GM19455 (cell line): ENCODE measurements around the gene MYBPH.

Source experiments
- ATAC-seq: cut with Tn5 transposase; IDR thresholded peaks from one replicate; pipeline ENCODE4 v1.9.1; 2021; ENCODE audit not compliant: unreplicated experiment

Gene MYBPH

DNA sequence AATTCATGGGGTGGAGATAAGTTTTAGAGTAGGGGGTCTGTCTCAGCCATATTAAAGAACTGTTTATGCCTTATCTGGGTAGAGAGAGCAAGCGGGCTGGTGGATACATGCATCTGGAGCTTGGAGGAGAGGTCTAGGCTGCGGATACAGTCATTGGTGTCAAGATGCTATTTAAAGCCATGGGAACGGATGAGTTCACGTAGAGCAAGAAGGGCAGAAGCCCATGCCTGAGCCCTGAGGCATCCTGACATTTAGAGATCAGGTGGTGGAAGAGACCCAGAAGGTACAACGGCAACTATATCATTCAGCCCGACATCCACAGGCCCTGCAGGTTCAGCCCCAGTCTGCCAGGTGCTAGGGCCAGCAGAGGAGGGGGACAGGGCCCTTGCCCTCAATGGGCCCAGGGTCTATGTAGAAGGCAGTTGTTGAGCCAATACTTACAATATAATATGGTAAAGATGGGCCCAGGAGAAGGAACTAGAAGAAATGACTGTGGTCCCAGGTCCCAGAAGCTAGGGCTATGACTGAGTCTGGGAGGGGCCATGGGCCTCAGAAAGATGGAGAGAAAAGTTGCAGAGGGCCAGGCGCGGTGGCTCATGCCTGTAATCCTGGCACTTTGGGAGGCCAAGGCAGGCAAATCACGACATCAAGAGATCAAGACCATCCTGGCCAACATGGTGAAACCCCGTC, 26.0 kb upstream of the MYBPH start:
- ATAC-seq: no peak

- ATAC-seq: no peak
Measured at GRCh38 chr1:203200916-203201315, 25.3 kb upstream of the MYBPH start.

GRCh38 chr1:203199816-203200571, 24.4 kb upstream of the MYBPH start:
- no peak for ATAC-seq

DNA sequence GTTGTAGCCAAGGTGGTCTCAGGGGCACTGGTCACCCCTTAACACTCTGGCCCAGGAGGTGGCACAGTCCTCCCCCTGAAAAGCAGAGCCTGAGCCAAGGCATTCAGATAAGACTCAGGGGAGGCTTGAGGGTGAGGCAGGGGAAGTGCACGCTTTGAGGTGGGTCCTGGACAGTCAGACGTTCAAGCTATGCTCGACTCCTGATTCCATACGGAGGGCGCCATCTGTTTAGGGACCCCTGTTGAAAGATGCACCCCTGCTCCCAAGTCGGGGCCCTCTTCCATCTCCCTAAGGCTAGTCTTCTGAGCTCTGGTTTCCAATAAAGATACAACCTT, 23.8 kb upstream of the MYBPH start:
- ATAC-seq: no peak

- ATAC-seq: no peak
Measured at GRCh38 chr1:203199002-203199401, 23.4 kb upstream of the MYBPH start.

- no peak for ATAC-seq
Measured at GRCh38 chr1:203197625-203198024, 22.0 kb upstream of the MYBPH start.

DNA sequence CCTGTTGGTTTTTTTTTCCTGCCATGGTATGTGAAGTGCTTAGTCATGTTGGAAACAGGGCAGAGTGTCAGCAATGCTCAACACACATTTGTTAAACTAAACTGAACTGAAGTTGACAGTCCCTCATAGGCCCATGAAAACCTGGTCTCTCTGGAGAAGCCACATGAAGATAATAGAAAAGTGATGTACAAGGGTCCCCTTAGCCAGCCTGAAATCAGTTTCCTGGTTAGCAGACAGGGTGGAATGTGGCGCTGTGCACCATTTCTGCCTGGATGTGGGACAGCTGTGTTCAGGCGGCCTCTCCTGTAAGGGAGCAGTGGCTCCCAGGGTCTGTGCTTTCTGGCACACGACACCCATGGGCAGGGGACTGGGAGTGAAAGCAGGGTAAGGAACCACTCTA, 20.7 kb upstream of the MYBPH start:
- no peak for ATAC-seq

GRCh38 chr1:203190949-203191348, 15.3 kb upstream of the MYBPH start:
- no peak for ATAC-seq

DNA sequence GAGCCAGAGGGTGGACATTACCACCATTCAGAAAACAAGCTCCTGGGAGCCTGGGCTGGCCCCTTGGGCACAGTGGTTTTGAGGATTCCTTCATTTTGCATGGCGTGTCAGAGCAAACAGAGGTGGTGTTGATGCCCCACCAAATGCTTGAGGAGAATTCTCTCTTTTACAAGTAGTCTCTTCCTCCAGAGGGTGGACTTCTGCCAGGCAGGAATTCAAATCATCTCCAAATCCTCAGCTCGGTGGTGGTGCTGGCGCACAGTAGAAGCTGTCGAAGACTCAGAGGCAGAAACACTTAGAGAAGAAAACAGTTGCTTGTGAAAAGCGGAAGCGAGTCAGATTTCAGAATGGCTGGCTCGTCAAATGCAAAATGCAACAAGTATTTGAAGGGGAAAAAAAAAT, 14.3 kb upstream of the MYBPH start:
- ATAC-seq: no peak

DNA sequence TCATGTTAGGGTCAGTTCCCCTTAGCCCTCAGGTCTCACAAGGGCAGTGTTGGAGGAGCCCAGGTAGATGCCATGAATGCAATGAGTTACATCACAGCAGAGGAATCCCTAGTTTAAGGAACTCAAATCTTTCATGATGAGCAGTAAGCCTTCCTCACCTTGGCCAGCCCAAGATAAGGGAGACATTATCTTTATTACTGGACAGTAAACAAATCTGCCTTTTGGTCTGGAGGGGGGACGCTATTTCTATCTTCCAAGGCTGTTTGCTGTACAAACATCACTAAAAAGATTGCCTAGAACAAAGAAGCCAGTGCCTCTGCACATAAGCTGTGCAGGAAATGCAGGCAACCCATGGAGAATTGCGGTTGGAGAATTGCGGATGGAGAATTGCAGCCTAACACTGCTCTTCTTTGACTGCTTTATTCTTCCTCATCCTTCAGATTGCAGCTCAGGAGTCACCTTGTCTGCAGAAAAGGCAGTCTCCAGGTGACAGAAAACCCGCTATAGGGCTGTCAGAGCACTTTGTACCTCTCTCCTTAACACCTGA, 13.1 kb upstream of the MYBPH start:
- ATAC-seq: no peak

- no peak for ATAC-seq
Measured at GRCh38 chr1:203187689-203188264, 12.2 kb upstream of the MYBPH start.

DNA sequence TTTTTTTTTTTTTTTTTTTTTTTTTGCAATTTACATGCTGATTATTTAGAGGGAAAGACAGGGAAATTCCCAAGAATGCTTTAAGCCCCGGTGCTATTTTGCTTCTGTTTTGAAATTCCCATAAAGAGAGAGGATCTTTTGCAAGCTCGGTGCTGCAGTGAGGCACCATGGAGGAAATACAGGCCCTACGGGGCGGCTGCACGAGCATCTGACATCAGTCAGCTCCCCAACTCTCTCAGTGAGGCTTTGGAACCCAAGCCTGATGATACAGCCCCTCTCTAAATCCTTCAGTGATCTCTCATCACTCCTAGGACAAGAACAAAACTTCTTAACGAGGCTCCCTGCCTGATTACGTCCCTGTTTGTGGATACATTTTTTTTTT, 11.7 kb upstream of the MYBPH start:
- ATAC-seq: no peak

GRCh38 chr1:203186446-203187303, 11.0 kb upstream of the MYBPH start, which contains the start of gene CHI3L1:
TSS of gene CHI3L1 (minus strand) at chr1:203186704. CDS start at chr1:203186623, 81 bp downstream.
- ATAC-seq: no peak

GRCh38 chr1:203186091-203186445, 10.4 kb upstream of the MYBPH start:
- ATAC-seq: no peak

- ATAC-seq: no peak
Measured at GRCh38 chr1:203185585-203185984, 10.0 kb upstream of the MYBPH start.

DNA sequence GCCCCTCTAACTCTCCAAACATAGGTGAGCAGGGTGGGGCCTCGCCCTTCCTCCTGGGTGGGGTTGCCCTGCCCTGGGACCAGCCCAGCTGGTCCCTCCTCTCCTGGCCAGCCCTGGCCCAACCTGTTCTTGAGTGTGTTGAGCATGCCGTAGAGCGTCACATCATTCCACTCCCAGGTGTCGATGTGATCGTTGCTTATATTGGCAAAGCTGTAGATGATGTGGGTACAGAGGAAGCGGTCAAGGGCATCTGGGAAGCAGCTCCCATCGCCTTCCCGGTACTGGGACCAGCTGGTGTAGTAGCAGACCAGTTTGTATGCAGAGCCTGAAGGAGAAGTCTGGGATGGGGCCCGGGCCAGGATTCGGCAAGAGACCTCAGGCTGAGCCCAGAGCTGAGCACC, 9.4 kb upstream of the MYBPH start:
- ATAC-seq: no peak

DNA sequence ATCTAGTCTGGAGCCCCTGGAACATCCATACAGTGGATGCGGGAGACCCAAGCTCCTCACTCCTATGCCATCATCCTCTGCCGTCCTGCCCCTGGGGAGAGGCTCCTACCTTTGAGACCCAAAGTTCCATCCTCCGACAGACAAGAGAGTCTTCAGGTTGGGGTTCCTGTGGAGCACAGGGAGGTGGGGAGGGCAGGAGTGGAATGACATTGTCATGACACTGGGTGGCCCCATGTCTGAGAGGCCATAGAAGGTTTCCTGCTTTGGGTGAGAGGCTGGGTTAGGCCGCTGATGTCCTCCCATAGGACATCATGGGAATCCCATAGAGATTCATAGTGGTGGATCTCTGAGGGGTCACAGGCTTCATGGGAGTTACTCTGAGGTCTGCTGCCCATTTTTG, 8.8 kb upstream of the MYBPH start:
- ATAC-seq: no peak

DNA sequence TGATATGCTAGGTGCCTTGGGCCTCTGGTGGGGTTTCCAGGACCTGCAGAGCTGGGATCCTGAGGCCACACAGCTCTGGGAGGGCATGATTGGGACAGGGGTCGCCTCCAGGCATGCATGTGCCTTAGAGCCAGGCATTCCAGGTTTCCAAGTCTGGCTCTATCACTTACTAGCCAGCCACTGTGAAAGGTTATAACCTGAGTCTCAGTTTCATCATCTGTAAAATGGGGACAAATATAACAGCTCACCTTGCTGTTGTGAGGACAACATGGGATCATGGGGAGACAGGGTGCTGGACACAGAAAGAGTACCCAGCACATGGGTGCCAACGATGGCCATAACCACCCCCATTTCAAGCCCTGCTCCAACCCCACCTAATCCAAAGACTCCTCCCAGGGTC, 8.2 kb upstream of the MYBPH start:
- ATAC-seq: no peak

- no peak for ATAC-seq
Measured at GRCh38 chr1:203182387-203182953, 6.8 kb upstream of the MYBPH start.

DNA sequence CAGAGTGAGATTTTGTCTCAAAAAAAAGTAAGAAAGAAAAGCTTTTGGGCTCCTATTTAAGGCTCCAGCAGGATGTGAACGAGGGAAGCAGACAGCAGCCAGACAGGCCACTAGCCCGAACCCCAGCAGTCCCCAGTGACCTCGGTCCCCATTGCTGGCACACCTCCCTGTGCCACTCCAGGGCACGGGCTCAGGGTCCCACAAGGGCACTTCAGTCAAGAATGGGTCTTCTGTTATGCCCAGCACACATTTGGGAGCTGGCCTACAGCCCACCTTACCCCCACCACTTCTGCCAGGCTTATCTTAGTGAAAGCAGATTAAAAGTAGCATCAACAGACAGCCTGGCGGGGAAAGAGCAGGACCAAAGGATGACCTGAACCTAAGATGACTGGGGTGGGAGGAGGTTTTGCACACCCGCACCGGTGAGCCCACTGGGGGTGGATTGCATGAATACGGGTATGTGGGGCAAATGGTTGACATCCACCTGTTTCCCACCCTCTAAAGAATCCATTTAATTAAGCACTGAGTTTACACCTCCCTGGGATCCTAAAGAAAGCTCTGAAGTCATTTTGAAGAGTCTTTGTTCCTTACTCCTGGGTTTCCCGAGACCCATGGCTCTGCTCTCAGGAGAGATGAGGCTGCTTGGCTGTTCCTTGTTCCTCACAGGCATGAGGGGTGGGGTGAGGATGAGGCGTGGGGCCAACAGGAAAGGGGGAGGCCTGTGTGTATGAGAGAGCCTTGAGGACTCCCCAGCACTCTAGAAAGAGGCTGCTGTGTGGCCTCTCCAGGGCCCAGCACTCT, 6.2 kb upstream of the MYBPH start:
- ATAC-seq: no peak
